HG03520 (cell line): ENCODE results near the gene MRPL51.
"Not testable (repeated sequence)": the region's sequence is repeated elsewhere in the genome, so short reads cannot be mapped to it uniquely, and the experiment has no call there.

ENCODE experiments used
- ATAC-seq: cut with Tn5 transposase; IDR thresholded peaks from one replicate; pipeline ENCODE4 v1.9.1; 2021; ENCODE audit warnings: mild to moderate bottlenecking, moderate library complexity; ENCODE audit not compliant: unreplicated experiment

MRPL51 gene

DNA sequence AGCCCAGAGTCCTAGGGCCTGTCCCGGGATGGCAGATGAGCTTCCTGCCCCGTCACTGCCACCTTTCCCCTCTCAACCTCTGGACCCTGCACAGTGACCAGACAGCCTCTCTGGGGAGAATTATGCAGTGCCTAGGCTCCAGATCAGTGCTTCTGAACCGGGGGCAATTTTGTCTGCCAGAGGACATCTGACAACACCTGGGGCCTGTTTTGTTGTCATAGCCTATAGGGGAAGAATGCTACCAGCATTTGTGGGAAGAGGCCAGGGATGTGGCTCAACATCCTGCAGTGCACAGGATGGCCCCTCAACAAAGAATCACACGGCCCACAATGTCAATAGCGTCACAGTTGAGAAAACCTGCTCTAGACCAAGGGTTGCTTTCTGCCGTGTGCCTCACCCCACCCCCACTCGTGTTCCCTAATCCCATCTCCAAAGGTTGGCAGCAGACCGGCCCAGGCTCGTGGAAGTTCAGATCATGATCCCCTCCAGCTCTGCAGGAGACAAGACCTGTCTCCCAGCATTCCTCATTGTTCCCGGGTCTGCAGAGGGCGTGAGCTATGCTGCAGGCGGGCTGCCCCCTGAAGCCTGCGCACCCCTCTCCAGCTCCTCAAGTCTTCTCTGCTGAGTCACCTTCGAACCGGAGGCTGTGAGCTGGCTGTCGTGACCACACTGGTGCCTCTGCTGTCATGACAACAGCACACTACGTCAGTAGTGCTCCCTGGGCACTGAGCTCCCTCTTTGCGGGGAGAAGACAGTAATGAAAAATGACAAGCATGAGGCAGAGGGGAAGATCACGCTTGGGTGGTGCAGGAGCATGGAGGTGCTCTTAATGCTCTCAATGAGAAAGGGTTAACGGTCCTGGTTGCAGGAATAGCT lies 39.2 kb upstream of the MRPL51 start:
- no peak for ATAC-seq

DNA sequence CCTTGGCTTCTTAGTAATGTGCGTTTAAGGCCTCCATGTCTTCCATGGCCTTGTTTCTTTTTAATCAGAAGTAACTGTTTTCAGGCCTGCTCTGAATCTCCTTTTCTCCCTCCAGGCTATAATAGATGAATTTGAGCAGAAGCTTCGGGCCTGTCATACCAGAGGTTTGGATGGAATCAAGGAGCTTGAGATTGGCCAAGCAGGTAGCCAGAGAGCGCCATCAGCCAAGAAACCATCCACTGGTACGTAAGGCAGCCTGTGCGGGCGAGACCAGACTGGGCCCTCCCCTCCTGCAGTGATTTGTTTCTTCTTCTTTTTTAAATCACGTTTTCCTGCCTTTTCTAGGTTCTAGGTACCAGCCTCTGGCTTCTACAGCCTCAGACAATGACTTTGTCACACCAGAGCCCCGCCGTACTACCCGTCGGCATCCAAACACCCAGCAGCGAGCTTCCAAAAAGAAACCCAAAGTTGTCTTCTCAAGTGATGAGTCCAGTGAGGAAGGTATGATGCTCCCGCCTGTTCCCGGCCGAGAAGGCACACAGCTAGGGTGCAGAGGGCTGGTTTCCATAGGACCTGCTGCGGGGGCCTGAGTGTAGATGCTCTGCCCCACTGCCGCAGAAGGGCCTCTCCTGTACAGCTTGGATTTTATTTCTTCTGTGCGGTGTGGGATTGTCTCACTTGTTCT lies 37.7 kb upstream of the MRPL51 start:
- ATAC-seq: no peak

DNA sequence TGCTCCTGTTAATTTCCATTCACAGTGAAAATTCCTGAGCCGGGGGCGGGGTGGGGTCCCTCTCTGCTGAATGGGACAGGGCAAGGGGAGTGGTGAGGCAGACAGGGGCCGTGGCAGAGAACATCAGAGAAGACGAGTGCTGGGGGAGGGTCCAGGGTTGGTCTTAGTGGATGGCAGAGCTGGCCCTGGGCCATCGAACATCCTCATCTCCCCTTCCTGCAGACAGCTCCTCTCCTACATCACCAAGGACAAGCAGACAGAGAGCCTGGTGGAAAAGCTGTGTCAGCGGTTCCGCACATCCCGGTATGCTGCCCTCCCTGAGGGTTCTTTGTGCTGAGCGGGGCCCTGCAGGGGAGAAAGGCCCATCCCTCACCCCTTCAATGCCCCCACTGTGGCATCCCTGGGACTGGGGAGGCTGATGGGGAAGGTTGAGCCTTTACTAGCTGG lies 36.3 kb upstream of the MRPL51 start:
- ATAC-seq: no peak

DNA sequence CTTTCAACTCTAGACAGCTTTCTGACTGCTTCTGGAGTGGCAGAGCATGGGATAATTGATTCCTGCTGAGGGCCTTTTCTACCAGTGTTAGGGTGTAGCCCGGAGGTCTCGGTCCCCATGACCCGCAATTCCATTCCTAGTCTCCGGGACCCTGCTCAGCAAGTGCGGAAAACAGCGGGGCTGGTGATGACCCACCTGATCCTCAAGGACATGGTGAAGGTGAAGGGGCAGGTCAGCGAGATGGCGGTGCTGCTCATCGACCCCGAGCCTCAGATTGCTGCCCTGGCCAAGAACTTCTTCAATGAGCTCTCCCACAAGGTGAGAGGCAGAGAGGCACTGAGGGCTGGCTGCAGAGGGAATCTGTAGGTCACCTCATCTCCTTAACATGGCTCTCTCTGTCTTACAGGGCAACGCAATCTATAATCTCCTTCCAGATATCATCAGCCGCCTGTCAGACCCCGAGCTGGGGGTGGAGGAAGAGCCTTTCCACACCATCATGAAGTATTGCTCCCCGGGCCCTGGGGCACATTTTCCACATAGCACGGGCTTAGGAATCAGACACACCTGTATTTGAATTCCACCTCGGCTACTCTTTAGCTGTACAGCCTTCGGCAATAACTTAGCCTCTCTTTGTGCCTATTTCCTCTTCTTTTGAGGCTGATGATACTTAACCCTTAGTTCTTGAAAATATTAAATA lies 35.6 kb upstream of the MRPL51 start:
- no peak for ATAC-seq

DNA sequence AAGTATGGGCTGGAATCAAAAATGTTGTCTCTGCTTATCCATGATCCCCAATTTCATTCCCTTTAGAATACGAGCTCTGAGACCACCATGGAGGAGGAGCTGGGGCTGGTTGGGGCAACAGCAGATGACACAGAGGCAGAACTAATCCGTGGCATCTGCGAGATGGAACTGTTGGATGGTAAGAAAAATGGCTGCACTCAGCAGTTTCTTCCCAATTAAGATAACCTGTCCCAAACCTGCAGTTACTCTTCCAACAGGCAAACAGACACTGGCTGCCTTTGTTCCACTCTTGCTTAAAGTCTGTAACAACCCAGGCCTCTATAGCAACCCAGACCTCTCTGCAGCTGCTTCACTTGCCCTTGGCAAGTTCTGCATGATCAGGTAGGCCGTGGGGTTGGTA lies 34.6 kb upstream of the MRPL51 start:
- ATAC-seq: no peak

DNA sequence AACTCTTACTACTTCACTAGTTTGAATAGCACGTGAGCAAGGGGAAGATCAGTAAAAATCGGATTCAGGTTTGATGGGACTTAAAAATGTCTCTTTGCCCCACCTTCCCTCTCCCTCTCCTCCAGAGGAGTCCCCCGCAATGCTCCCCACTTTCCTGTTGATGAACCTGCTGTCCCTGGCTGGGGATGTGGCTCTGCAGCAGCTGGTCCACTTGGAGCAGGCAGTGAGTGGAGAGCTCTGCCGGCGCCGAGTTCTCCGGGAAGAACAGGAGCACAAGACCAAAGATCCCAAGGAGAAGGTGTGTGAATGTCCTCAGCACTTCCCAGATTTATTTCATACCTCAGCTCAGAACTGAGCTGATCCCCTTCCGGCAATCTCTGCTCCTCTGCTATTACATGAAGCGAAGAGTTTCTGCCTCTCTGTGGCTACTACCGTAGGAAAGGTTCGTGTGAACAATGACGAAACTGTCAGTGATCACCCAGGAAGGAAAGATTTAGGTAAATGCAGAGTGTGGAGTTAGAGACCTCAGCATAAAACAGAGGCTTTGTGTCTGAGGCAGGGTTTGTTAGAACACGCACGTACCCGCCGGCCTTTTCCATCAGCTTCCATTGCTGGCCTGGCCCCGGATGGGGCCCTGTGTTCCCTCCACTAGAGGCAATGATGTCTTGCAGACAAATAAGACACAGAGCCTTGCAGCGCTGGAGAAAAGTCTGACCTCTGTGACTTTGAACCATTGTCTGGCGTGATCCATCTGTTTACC lies 33.9 kb upstream of the MRPL51 start:
- ATAC-seq: no peak

DNA sequence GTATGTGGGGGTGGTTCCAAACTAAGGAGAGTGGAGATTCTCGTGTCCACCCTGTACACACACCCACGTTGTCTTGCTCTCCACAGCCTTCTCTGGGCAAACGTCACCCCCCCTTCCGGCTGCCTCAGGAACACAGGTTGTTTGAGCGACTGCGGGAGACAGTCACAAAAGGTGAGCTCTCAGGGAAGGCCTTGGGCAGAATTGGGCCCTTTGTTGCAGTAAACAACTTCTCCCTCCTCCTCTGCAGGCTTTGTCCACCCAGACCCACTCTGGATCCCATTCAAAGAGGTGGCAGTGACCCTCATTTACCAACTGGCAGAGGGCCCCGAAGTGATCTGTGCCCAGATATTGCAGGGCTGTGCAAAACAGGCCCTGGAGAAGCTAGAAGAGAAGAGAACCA lies 33.1 kb upstream of the MRPL51 start:
- ATAC-seq: no peak

DNA sequence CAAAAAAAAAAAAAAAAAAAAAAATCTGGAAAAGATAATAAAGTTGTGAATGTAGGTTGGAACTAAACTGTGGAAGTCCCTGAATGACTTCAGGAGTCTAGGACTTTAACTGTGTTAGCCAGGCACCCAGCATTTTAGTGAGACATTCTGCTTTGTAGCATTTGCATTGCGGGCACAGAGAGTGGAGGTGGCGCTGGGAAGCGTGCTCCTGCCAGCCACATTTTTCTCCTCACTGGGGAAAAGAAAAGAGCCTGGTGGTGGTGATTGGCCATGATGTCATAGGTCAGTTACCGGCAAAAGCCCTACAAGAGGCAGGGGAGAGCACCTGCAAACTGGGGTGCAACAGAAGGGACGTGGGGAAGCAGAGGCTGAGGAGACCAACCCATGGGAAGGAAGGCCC lies 31.6 kb upstream of the MRPL51 start:
- no peak for ATAC-seq

DNA sequence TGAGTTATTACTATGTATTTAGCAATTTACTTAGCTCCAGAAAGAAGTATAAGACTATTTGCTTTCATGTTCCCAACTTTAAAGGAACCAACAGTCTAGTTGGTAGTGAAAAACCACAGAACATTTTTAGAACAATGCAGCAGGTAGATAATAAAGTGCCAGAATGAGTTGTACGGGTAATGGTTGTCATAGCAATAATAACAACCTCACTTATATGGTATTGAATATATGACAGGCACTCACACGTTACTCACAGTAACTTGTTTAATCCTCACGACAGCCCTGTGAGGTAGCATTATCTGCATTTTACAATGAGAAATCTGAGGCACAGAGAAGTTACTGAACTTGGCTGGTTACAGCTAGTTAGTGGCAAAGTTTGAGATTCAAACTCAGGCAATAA lies 30.6 kb upstream of the MRPL51 start:
- ATAC-seq: no peak

DNA sequence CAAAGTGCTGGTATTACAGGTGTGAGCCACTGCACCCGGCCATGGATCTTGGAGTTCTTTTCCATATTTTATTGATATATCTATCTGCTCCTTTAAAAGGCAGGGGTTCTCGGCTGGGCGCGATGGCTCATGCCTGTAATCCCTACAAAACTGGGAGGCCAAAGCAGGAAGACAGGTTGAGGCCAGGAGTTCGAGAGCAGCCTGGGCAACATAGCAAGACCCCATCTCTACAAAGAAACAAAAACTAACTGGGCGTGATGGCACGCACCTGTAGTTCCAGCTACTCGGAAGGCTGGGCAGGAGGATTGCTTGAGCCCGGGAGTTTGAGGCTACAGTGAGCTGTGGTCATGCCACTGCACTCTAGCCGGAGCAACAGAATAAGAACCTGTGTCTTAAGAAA lies 29.1 kb upstream of the MRPL51 start:
- ATAC-seq: no peak

DNA sequence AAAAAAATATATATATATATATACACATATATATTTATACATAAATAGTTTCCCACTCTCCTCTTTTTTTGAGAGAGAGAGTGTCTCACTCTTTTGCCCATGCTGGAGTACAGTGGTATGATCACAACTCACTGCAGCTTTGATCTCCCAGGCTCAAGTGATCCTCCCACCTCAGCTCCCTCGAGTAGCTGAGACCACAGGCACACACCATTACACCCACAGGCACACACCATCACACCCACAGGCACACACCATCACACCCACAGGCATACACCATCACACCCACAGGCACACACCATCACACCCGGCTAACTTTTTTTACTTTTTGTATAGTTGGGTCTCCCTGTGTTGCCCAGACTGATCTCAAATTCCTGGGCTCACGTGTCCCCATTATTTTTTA lies 27.1 kb upstream of the MRPL51 start:
- no peak for ATAC-seq

DNA sequence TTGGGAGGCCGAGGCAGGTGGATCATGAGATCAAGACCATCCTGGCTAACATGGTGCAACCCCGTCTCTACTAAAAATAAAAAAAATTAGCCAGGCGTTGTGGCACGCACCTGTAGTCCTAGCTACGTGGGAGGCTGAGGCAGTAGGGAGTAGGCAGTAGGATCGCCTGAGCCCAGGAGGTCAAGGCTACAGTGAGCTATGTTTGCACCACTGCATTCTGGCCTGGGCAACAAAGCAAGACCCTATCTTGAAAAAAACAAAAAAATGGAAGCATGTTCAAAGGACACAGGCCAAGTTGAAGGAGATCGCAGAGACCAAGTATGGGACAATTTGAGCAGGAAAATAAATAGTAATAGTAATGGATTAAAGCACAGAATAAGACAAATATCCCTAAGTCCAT lies 15.0 kb upstream of the MRPL51 start:
- no peak for ATAC-seq

DNA sequence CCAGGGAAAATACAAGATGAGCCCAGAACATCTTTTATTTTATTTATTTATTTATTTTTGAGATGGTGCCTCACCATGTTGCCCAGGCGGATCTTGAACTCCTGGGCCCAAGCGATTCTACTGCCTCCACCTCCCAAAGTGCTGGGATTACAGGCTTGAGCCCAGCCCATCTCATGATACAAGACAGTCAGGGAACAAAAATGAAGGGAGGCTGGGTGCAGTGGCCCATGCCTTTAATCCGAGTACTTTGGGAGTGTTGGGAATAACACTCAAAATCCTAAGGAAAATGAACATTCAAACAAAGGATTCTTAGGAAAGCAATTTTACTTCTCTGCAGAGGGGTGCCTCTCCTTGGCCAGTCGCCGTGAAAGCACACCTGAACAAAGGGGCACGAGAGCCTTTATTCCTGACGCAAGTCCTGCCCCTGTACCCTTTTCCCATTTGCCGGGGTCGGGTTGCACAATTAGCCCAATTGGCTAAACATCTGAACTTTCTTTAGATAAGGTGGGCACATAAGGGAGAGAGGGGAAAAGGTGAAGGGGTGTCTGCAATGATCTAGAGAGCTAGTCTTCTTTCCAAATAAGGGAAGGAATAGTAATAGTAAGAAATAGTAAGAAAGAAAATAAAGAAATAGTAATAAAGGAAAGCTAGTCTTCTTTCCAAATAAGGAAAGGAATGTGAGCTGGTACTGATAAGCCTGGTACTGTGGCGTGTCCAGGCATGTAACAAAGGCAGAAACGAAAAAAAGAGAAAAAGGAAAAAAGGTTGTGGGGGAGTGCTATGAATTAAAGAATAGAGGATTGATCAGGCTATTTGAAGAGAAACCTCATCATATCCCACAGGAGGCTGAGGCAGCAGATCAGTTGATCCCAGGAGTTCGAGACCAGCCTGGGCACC lies 14.3 kb upstream of the MRPL51 start:
- ATAC-seq: no peak

DNA sequence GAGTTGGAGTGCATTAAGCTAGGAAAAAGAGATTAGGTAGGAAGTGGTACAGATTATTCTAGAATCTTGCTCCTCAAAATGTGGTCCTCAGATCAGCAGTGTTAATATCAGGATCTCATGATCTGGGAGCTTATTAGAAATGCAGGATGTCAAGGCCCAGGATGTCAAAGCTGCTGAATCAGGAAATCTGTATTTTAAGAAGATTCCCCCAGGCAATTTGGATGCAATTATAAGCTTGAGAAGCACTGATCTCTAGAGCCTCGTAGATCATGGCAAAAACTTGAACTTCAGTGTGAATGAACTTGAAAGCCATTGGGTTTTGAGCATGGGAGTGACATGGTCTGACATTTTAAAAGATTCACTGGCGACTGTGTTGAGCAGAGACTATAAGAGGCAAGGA lies 7.4 kb upstream of the MRPL51 start:
- ATAC-seq: no peak

DNA sequence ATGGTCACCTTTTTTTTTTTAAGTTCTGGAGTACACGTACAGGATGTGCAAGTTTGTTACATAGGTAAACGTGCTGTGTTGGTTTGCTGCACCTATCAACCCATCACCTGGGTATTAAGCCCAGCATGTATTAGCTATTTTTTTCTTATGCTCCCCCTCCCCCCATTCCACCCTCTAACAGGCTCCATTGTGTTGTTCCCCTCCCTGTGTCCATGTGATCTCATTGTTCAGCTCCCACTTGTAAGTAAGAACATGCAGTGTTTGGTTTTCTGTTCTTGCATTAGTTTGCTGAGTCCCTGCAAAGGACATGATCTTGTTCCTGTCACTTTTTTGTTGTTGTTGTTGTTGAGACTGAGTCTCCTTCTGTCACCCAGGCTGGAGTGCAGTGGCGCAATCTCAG lies 4.2 kb upstream of the MRPL51 start:
- ATAC-seq: not testable (repeated sequence)

DNA sequence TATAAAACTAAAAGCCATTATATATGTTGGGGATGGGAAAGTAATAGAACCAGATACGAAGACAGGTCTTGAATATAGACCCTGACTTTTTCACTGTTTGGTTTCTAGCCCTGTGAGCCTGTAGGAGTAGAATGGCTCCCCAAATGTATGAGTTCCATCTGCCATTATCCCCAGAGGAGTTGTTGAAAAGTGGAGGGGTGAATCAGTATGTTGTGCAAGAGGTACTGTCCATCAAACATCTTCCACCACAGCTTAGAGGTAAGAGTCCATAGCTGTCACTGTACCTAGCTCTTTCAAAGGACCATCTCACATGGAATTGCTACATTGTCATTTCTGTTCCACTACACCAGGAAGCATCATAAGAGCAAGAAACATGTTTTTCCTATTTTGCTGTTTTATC lies 1.9 kb upstream of the MRPL51 start:
- no peak for ATAC-seq

DNA sequence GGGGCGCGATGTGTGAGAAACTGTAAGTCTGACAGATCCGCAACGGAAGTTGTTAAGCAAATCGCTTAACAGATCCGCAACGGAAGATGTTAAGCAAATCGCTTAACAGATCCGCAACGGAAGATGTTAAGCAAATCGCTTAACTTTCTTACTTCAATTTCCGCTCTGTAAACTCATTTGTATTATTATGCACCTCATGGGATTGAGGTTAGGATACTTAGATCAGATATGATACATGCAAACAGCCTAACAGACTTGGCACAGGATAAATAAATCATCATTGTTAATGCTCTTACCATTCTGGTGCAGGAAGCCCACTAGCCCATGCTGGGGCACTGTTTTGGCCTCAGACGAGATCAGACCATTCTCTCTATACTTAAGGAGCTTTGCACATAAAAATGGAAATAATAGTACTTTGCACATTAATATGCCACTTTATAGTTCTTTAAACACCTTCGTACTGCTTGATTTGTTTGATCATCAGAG lies 1.2 kb upstream of the MRPL51 start:
- ATAC-seq: no peak

DNA sequence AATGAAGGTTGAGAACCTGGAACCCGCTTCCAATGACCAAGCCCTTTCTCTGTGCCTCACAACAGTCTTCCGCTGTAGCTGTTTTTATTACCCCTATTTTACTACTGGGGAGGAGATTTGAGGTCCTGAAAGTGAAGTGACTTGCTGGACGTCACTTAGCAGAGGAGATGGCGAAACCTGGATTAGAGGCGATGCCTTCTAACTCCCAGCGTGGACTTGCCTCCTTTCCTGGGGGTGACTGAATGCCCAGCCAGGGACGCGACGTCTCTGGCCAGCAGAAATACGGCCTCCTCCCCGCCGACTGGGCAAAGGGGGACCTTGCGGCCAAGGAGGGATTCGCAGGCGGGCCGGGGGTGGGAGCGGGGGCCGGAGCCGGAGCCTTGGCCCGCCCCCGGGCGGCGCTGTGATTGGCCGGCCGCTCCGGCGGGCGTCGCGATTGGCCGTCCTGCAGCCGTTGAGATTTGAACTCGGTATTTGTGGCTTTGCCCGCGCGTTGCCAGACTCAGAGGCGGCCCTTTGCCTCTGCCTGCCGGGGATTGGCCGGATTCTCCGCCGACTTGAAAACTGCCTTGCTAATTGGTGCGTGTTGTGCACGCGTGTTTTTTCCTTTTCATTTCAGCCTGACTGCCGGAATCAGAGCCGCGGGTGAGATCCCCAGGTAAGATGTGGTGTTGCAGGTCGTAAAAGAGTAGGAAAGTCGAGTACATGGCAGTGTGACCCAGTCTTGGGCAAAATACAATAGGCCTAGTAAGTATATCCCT lies 615 bp upstream of the MRPL51 start, which contains the start of gene NCAPD2:
Gene NCAPD2, plus strand, starts transcription at position 606 of the 761 bp plus-strand sequence. CDS start 997 bp downstream, outside the sequence.
- ATAC-seq: peak; percentile 91

DNA sequence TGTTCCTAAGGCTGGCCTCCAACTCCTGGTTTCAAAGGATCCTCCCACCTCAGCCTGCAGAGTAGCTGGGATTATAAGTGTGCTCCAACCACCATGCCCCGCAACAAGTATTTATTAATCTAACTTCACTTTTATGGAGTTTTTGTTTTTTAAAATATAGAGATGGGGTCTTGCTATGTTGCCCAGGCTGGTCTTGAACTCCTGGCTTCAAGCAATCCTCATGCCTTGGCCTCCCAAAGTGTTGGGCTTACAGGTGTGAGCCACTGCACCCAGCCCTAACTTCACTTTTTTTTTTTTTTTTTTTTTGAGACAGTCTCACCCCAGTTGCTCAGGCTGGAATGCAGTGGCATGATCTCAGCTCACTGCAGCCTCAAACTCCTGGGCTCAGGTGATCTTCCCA lies 2.4 kb downstream of the MRPL51 start:
- ATAC-seq: not testable (repeated sequence)
